ENCODE results near the gene RNF222.

- no peak for TF ChIP-seq POLR2A (IDR thresholded peaks at IDR 0.05; ENCODE audit: low read depth, low read length)
- TF ChIP-seq RFX5 (IDR thresholded peaks at IDR 0.05; ENCODE audit: low read depth, low read length) = no peak
- no peak for TF ChIP-seq CTCF (IDR thresholded peaks at IDR 0.05 in 2 of 3, conservative IDR thresholded peaks at IDR 0.05 in 1 of 3; ENCODE audit: control insufficient read depth in 2 of 3, extremely low read depth in 1 of 3, insufficient read depth in 1 of 3, low read depth in 3 of 3, low read length in 3 of 3)
- TF ChIP-seq CHD2 (IDR thresholded peaks at IDR 0.05; ENCODE audit: borderline replicate concordance, low read depth, low read length) = no peak
- no peak for TF ChIP-seq NR2C1 (IDR thresholded peaks at IDR 0.05)
- TF ChIP-seq CBX5 (IDR thresholded peaks at IDR 0.05; ENCODE audit: low read depth) = no peak
- TF ChIP-seq POLR2AphosphoS5 (IDR thresholded peaks at IDR 0.05; ENCODE audit: low read length) = no peak
These were observed 29.4 kb downstream of the RNF222 start for GRCh38 chr17:8368193-8368592.
